PC-9 (cell line): Measurements from ENCODE around the gene UBE2G2. TPM values are rescaled to one million over a fixed set of nuclear protein-coding genes. Genes with fewer than 3 reads are reported as not detected.

ENCODE experiments used
- BruUV-seq: library from RNA; stranded (reverse); fragments of 400-500 nt; replicated peaks from 2 replicates; lab custom pipeline; 2021; lab: Mats Ljungman, UMichigan
- CTCF ChIA-PET: fragments of 300-600 bp; sonication (Branson Sonifier 250); formaldehyde crosslinking; loops from one replicate; lab custom pipeline; 2022; ENCODE audit warnings: antibody characterized with exemption; lab: Charles Lee
- POLR2A ChIA-PET: fragments of 300-600 bp; sonication (Branson Sonifier 250); formaldehyde crosslinking; loops from one replicate; lab custom pipeline; 2022; ENCODE audit warnings: antibody characterized with exemption; ENCODE audit not compliant: unreplicated experiment; lab: Charles Lee
- DNase-seq, 2 experiments: peaks; one replicate each; pipeline versions ENCODE4 v3.0.0 to v3.0.0-alpha.2; 2015 to 2022; ENCODE audit warnings: mixed read lengths in 1 of 2
- H2AFZ ChIP-seq: fragments of 200-600 bp; sonication (generic); 2 replicates; pipeline ENCODE4 v1.8.1; 2017; ENCODE audit warnings: antibody characterized with exemption
- H3F3A ChIP-seq: fragments of 200-600 bp; sonication (generic); 2 replicates; pipeline ENCODE4 v1.8.1; 2017; ENCODE audit warnings: antibody characterized with exemption, mild to moderate bottlenecking, low read depth; ENCODE audit not compliant: insufficient read depth
- H3K27ac ChIP-seq: fragments of 200-600 bp; sonication (generic); 2 replicates; pipeline ENCODE4 v1.6.1; 2016; ENCODE audit warnings: mixed run types
- H3K27me3 ChIP-seq: fragments of 200-600 bp; sonication (generic); 2 replicates; pipeline ENCODE4 v1.6.1; 2016; ENCODE audit warnings: low read depth, mixed run types; ENCODE audit not compliant: insufficient read depth
- H3K36me3 ChIP-seq: fragments of 200-600 bp; sonication (generic); 2 replicates; pipeline ENCODE4 v1.6.1; 2016; ENCODE audit warnings: low read depth, mixed run types
- H3K4me1 ChIP-seq: fragments of 200-600 bp; sonication (generic); replicated peaks from 2 replicates; pipeline ENCODE4 v1.6.1; 2016; ENCODE audit warnings: mixed run types; ENCODE audit not compliant: insufficient read depth
- H3K4me2 ChIP-seq: fragments of 200-600 bp; sonication (generic); 2 replicates; pipeline ENCODE4 v1.6.1; 2017; ENCODE audit warnings: mixed run types
- H3K4me3 ChIP-seq: fragments of 200-600 bp; sonication (generic); 2 replicates; pipeline ENCODE4 v1.6.1; 2016; ENCODE audit warnings: mixed run types
- H3K79me2 ChIP-seq: fragments of 200-600 bp; sonication (generic); 2 replicates; pipeline ENCODE4 v1.6.1; 2017; ENCODE audit warnings: low read depth, mixed run types
- H3K9me2 ChIP-seq: fragments of 200-600 bp; sonication (generic); 2 replicates; pipeline ENCODE4 v1.8.1; 2017; ENCODE audit warnings: mild to moderate bottlenecking; ENCODE audit not compliant: insufficient read depth
- H3K9me3 ChIP-seq: fragments of 200-600 bp; sonication (generic); 2 replicates; pipeline ENCODE4 v1.8.1; 2016; ENCODE audit warnings: low read depth; ENCODE audit not compliant: insufficient read depth
- H4K20me1 ChIP-seq: fragments of 200-600 bp; sonication (generic); 2 replicates; pipeline ENCODE4 v1.8.1; 2017; ENCODE audit not compliant: insufficient read depth
- CTCF ChIP-seq: fragments of 200-600 bp; sonication (generic); conservative IDR thresholded peaks from 2 replicates; pipeline ENCODE4 v1.6.1; 2017; ENCODE audit warnings: mixed run types, antibody characterized with exemption, mild to moderate bottlenecking, moderate library complexity
- EZH2 ChIP-seq: fragments of 200-600 bp; sonication (generic); IDR thresholded peaks from 2 replicates; pipeline ENCODE4 v1.8.0; 2017; ENCODE audit warnings: antibody characterized with exemption, low read depth
- intact Hi-C: fragments of 100-400 bp; cut with micrococcal nuclease; formaldehyde crosslinking; loops from one replicate; pipeline ENCODE4 v1.10.0; 2022; ENCODE audit not compliant: unreplicated experiment
- total RNA-seq: library from RNA; stranded (reverse); gene quantifications from 2 replicates; pipeline ENCODE4 v1.2.3, GENCODE V29; 2021

UBE2G2 gene
- total RNA-seq, 1 experiment from 2014 or later: 51.9 TPM

DNA sequence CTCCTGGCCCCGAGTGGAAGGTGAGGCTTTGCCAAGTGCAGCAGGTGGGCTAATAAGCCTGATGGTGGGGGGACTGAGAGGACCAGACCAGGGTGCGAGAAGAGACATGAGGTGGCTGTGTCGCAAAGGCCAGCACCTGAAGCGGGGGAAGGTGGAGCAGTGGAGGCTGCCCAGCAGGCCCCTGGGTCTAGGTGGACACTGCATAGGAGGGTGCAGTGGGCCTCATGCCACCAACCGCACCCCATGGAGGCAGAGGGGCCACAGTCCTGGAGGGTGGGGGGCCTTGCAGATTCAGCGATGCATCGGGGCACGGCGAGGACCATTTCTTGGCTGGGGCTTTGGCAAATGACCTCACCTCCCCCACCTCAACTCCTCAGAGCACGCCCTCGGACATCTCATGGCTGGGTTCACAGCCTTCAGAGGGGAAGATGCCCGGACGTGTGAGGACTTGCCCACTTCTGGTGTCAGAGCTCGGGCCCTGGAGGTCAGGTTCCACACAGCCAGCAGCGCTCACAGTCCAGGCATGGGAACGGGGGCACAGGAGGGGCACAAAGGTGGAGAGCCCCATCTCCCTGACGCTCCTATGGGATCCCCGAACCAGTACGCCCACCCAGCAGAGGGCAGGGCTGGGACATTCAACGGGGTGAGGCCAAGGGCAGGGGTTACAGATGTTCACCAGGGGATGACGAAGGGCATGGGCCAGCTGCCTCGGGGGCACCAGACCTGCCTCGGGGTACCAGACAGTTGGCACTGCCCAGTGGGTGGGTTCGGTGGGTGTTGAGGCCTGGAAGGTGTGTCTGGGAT lies 35.4 kb downstream of the UBE2G2 start:
- TF ChIP-seq CTCF (no peak), EZH2 (no peak)
- Histone ChIP-seq H4K20me1 (no peaks in the 10 kb centered on the region), H3K27ac (no peak overlapping the region), H3K4me3 (no peak overlapping the region), H3K27me3 (no peaks in the 10 kb centered on the region), H3K36me3 (no peaks in the 10 kb centered on the region), H3K79me2 (no peaks in the 10 kb centered on the region), H3K4me1 (peaks cover 19% of the 10 kb centered on the region), H3K9me2 (no peaks in the 10 kb centered on the region), H3K4me2 (peak overlapping the region; percentile 70), H3K9me3 (no peaks in the 10 kb centered on the region), H2AFZ (no peak overlapping the region), H3F3A (peaks cover 14% of the 10 kb centered on the region; the same call in 1 of the 2 replicates)
- intact Hi-C loops: no loop called here
- DNase-seq: no peak
- POLR2A ChIA-PET: no interaction called here
- no TSS peak for BruUV-seq
- CTCF ChIA-PET: no interaction called here

GRCh38 chr21:44765231-44766013 lies 36.2 kb downstream of the UBE2G2 start:
- TF ChIP-seq CTCF (no peak), EZH2 (no peak)
- Histone ChIP-seq H3K4me2 (peak overlapping the region; percentile 70), H3K27me3 (no peaks in the 10 kb centered on the region), H3K4me1 (peaks cover 19% of the 10 kb centered on the region), H3F3A (peaks cover 14% of the 10 kb centered on the region; the same call in 1 of the 2 replicates), H4K20me1 (no peaks in the 10 kb centered on the region), H3K27ac (no peak overlapping the region), H3K79me2 (no peaks in the 10 kb centered on the region), H3K9me3 (no peaks in the 10 kb centered on the region), H2AFZ (no peak overlapping the region), H3K9me2 (no peaks in the 10 kb centered on the region), H3K4me3 (no peak overlapping the region), H3K36me3 (no peaks in the 10 kb centered on the region)
- intact Hi-C loops: no loop called here
- POLR2A ChIA-PET: no interaction called here
- DNase-seq: peak; percentile 28 to 73
- BruUV-seq: no TSS peak
- CTCF ChIA-PET: interaction anchor here (0.6 kb wide), 1 partner anchor 374 kb away, joined by 4 read pairs; no protein-coding TSS in a partner anchor

DNA sequence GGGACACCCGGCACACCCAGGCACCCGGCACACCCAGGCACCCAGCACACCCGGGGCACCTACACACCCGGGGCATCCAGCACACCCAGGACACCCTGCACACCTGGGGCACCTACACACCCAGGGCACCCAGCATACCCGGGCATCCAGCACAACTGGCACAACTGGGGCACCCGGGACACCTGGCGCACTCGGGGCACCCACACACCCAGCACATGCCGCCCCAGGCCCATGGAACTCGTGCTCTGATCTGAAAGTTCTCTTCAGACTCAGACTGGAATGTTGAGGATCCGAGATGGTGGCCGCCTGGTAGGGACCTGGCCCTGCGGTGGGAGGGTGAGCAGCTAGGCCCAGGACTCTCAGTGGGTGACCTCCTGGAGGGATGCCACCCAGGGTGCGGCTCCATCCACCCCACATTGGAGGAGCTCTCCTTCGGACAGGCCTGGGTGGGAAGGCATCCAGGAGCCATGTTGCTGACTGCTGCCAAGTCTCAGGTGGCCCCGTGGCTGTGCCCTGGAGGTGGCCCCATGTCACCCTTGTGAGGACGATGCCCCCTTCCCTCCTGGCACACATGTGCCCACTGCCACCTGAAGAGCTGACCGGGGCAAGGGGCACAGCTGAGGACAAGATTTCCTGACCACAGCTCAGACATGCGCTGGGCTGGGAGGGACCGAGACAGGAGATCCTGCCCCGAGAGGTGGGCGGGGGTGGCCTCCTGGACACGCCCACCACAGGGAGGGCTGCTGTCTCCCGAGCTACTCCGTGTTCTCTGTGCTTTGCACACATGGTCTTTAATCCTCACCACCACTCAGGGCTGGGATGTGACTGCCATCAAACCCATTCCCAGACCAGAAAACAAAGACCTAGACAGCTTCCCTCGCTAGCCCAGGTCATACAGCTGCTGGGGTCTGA lies 37.0 kb downstream of the UBE2G2 start:
- H3K9me3 ChIP-seq: no peaks in the 10 kb centered on the region
- CTCF ChIA-PET: interaction anchor here (0.6 to 0.9 kb wide), 3 partner anchors 56 to 375 kb away, joined by 3 to 6 read pairs (median 4); no protein-coding TSS in a partner anchor
- no peak overlapping the region for H2AFZ ChIP-seq
- BruUV-seq: no TSS peak
- H3K27ac ChIP-seq: no peak overlapping the region
- H3F3A ChIP-seq: peaks cover 14% of the 10 kb centered on the region; the same call in 1 of the 2 replicates
- no peak overlapping the region for H3K4me3 ChIP-seq
- peak overlapping the region; percentile 70 for H3K4me2 ChIP-seq
- TF ChIP-seq CTCF (no peak), EZH2 (no peak)
- intact Hi-C loops: no loop called here
- DNase-seq: no peak
- POLR2A ChIA-PET: no interaction called here
- H4K20me1 ChIP-seq: no peaks in the 10 kb centered on the region
- no peaks in the 10 kb centered on the region for H3K9me2 ChIP-seq
- no peaks in the 10 kb centered on the region for H3K36me3 ChIP-seq
- H3K79me2 ChIP-seq: no peaks in the 10 kb centered on the region
- H3K4me1 ChIP-seq: peaks cover 19% of the 10 kb centered on the region
- no peaks in the 10 kb centered on the region for H3K27me3 ChIP-seq
